MM.1S (cell line): ENCODE results near the gene CD58.

ENCODE experiments used
- DNase-seq: peaks from one replicate; pipeline ENCODE4 v3.0.0-alpha.2; 2015
- H2AFZ ChIP-seq: fragments of 300-600 bp; sonication (generic); 2 replicates; pipeline ENCODE4 v1.6.0; 2016; ENCODE audit warnings: antibody characterized with exemption, low read length
- H3F3A ChIP-seq: fragments of 300-600 bp; sonication (generic); 2 replicates; pipeline ENCODE4 v1.6.1; 2016; ENCODE audit warnings: mild to moderate bottlenecking, antibody characterized with exemption, low read length, moderate library complexity, mixed read lengths; ENCODE audit not compliant: insufficient read depth
- H3K27ac ChIP-seq: fragments of 300-600 bp; sonication (generic); 2 replicates; pipeline ENCODE4 v1.5.1; 2016; ENCODE audit warnings: mild to moderate bottlenecking, low read length
- H3K27me3 ChIP-seq: fragments of 300-600 bp; sonication (generic); replicated peaks from 2 replicates; pipeline ENCODE4 v1.6.0; 2016; ENCODE audit warnings: low read length; ENCODE audit not compliant: insufficient read depth
- H3K36me3 ChIP-seq: fragments of 300-600 bp; sonication (generic); replicated peaks from 2 replicates; pipeline ENCODE4 v1.6.1; 2016; ENCODE audit warnings: mild to moderate bottlenecking, low read length, mixed read lengths; ENCODE audit not compliant: insufficient read depth
- H3K4me1 ChIP-seq: fragments of 300-600 bp; sonication (generic); 2 replicates; pipeline ENCODE4 v1.6.1; 2016; ENCODE audit warnings: low read length, mixed read lengths
- H3K4me2 ChIP-seq: fragments of 300-600 bp; sonication (generic); 2 replicates; pipeline ENCODE4 v1.6.0; 2016; ENCODE audit warnings: low read depth, low read length
- H3K4me3 ChIP-seq: fragments of 300-600 bp; sonication (generic); 2 replicates; pipeline ENCODE4 v1.5.1; 2016; ENCODE audit warnings: low read length, mixed read lengths
- H3K79me2 ChIP-seq: fragments of 300-600 bp; sonication (generic); 2 replicates; pipeline ENCODE4 v1.6.1; 2016; ENCODE audit warnings: mixed run types, low read length, mixed read lengths
- H3K9ac ChIP-seq: fragments of 300-600 bp; sonication (generic); 2 replicates; pipeline ENCODE4 v1.6.1; 2016; ENCODE audit warnings: low read length, mixed read lengths
- H3K9me2 ChIP-seq: fragments of 300-600 bp; sonication (generic); replicated peaks from 2 replicates; pipeline ENCODE4 v1.6.1; 2016; ENCODE audit warnings: mild to moderate bottlenecking, low read length, mixed read lengths; ENCODE audit not compliant: insufficient read depth
- H3K9me3 ChIP-seq: fragments of 300-600 bp; sonication (generic); replicated peaks from 2 replicates; pipeline ENCODE4 v1.6.1; 2016; ENCODE audit warnings: mild to moderate bottlenecking, low read length, mixed read lengths; ENCODE audit not compliant: insufficient read depth
- H4K20me1 ChIP-seq: fragments of 300-600 bp; sonication (generic); 2 replicates; pipeline ENCODE4 v1.6.1; 2016; ENCODE audit warnings: mild to moderate bottlenecking, low read length, moderate library complexity, mixed read lengths; ENCODE audit not compliant: insufficient read depth
- EZH2 ChIP-seq: fragments of 300-600 bp; sonication (generic); optimal IDR thresholded peaks from 2 replicates; pipeline ENCODE3; 2017; ENCODE audit warnings: low read depth, mild to moderate bottlenecking, antibody characterized with exemption, low read length, mixed read lengths
- EZH2phosphoT487 ChIP-seq: fragments of 300-600 bp; sonication (generic); IDR thresholded peaks from 2 replicates; pipeline ENCODE4 v1.6.1; 2018; ENCODE audit warnings: antibody characterized with exemption, low read length
- TF ChIP-seq, protein P1 (sequence below): fragments of 300-600 bp; sonication (generic); IDR thresholded peaks from 2 replicates; pipeline ENCODE4 v1.5.1; 2016; ENCODE audit warnings: antibody characterized with exemption, low read length, mixed read lengths

The CD58 gene

DNA sequence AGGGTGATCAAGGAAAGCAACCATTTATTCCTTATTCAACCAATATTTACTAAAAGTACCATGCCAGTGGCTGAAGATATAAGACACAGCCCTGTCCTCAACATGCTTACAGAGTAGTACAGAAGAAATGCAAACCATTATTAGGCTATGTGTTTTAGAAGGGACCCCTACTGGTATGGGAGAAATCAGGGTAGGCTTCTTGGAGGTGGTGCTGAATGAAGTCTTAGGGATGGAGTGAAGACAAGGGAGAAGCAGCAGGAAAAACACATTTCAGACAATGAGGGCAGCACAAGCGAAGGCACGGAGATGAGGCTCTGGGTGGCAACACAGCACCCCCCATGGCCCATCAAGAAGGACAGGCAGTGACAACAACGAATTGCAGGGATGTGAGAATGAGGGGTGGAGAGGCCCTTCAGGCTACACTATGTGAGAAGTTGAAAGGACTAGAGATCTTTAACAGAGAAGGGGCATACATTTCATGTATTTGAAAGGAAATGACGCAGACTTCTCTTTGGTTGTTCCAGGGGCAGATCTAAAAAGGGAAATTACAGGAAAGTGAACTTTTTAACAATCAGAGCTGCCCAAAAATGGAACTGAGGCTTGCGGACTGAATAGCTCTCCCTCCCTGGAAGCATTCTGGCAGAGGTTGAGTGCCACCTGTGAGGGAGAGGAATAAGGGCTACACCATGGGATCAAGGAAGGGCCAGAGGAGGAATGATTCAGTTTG is 16.8 kb upstream of the CD58 start:
- H3K79me2 ChIP-seq = no peaks in the 10 kb centered on the region
- H3K27me3 ChIP-seq = no peaks in the 10 kb centered on the region
- DNase-seq = no peak
- no peak overlapping the region for H3K27ac ChIP-seq
- H3F3A ChIP-seq = no peaks in the 10 kb centered on the region
- TF ChIP-seq EZH2phosphoT487 (no peak), EZH2 (no peak)
- TF ChIP-seq, protein P1, sequence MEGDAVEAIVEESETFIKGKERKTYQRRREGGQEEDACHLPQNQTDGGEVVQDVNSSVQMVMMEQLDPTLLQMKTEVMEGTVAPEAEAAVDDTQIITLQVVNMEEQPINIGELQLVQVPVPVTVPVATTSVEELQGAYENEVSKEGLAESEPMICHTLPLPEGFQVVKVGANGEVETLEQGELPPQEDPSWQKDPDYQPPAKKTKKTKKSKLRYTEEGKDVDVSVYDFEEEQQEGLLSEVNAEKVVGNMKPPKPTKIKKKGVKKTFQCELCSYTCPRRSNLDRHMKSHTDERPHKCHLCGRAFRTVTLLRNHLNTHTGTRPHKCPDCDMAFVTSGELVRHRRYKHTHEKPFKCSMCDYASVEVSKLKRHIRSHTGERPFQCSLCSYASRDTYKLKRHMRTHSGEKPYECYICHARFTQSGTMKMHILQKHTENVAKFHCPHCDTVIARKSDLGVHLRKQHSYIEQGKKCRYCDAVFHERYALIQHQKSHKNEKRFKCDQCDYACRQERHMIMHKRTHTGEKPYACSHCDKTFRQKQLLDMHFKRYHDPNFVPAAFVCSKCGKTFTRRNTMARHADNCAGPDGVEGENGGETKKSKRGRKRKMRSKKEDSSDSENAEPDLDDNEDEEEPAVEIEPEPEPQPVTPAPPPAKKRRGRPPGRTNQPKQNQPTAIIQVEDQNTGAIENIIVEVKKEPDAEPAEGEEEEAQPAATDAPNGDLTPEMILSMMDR = no peak
- H3K9me3 ChIP-seq = no peaks in the 10 kb centered on the region
- H3K36me3 ChIP-seq = no peaks in the 10 kb centered on the region
- no peaks in the 10 kb centered on the region for H4K20me1 ChIP-seq
- H3K4me2 ChIP-seq = no peak overlapping the region
- H3K4me3 ChIP-seq = no peak overlapping the region
- no peak overlapping the region for H2AFZ ChIP-seq
- H3K9me2 ChIP-seq = no peaks in the 10 kb centered on the region
- no peaks in the 10 kb centered on the region for H3K4me1 ChIP-seq
- no peak overlapping the region for H3K9ac ChIP-seq

DNA sequence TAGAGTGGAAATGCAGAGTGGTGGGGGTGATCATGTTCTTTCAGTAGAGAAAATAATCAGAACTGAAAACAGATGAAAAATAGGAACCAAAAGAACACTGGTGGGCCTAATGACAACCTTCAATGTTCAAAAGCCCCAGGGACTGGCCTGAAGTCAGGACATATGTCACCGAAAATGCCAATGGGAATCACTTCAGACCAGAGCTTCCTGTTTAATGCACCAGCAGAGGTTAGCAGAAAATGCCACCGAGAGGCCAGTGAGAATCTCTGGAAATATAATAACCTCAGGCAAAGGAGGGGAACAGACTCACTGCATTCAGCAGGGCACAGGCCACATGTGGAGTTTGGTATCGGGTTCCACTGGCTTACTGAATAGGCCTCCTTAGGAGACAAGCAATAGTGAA is 15.9 kb upstream of the CD58 start:
- Histone ChIP-seq H3K4me2 (no peak overlapping the region), H3K4me3 (no peak overlapping the region), H3K9me2 (no peaks in the 10 kb centered on the region), H3K27me3 (no peaks in the 10 kb centered on the region), H3K4me1 (no peaks in the 10 kb centered on the region), H3K27ac (no peak overlapping the region), H4K20me1 (no peaks in the 10 kb centered on the region), H3K9ac (no peak overlapping the region), H3K9me3 (no peaks in the 10 kb centered on the region), H2AFZ (no peak overlapping the region), H3F3A (no peaks in the 10 kb centered on the region), H3K79me2 (no peaks in the 10 kb centered on the region), H3K36me3 (no peaks in the 10 kb centered on the region)
- DNase-seq = no peak
- TF ChIP-seq, protein P1 = no peak
- TF ChIP-seq EZH2phosphoT487 (no peak), EZH2 (no peak)

DNA sequence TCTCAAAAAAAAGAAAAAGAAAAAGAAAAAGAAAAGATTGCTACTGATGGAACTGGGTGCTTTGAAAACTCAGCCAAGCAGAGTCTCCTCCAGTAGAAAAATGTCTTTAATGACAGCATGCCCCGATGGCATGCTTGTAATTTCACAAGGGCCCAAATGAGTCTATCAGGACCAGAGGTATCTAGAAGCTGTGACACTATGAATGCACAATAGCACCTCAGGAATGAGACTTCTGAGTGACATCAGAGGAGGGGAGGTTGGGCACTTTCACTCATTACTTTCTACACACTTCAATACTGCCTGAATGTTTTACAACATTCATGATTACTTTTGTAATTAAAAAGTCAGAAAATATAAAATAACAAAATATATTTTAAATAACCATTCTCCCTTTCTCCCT is 15.1 kb upstream of the CD58 start:
- H3K27me3 ChIP-seq = no peaks in the 10 kb centered on the region
- no peaks in the 10 kb centered on the region for H3K9me2 ChIP-seq
- no peak overlapping the region for H3K4me2 ChIP-seq
- no peaks in the 10 kb centered on the region for H3F3A ChIP-seq
- TF ChIP-seq EZH2phosphoT487 (no peak), EZH2 (no peak)
- TF ChIP-seq, protein P1 = no peak
- no peak for DNase-seq
- no peaks in the 10 kb centered on the region for H3K36me3 ChIP-seq
- H3K4me3 ChIP-seq = no peak overlapping the region
- H3K9ac ChIP-seq = no peak overlapping the region
- H2AFZ ChIP-seq = no peak overlapping the region
- H3K9me3 ChIP-seq = no peaks in the 10 kb centered on the region
- H3K27ac ChIP-seq = no peak overlapping the region
- H3K79me2 ChIP-seq = no peaks in the 10 kb centered on the region
- no peaks in the 10 kb centered on the region for H3K4me1 ChIP-seq
- no peaks in the 10 kb centered on the region for H4K20me1 ChIP-seq
